SW480 (cell line): ENCODE results near the gene FPGS.
"Not testable (repeated sequence)": the region's sequence is repeated elsewhere in the genome, so short reads cannot be mapped to it uniquely, and the experiment has no call there.

ENCODE experiments used
- DNase-seq: peaks from one replicate; pipeline ENCODE4 v3.0.0-alpha.2; 2016; ENCODE audit warnings: low spot score

FPGS gene

DNA sequence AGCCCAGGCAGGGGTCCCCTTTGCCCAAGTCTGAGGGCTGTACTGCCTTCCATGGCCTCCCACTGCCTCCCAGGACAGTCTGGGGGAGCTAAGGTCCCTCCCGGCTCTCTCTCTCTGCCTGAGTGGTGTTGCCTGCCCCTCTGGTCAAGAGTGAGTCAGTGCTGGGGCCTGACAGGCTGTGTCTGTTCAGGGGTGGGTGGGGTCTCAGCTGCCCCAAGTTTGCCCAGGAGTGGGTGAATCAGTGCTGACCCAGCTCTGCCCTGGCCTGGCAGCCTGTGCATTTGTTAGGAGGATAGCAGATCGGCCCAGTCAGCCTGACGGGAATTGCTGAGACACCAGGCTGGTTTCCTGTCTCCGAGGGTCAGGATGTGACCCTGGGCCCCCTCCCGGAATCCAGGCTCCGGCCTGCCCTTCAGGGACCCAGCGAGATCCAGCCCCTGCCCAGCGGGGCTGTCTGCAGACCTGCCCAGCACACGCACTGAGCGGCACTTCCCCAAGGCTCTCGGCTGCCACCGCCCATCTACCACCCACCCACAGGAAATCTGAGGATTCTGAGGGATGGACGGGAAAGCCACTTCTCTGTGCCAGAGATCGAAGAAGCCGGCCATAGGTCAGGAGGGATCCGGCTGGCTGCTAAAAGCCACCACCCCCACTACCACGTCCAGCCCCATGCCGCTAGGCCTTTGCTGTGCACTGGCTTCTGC is 35.8 kb downstream of the FPGS start:
- DNase-seq, result peak; percentile 25

GRCh38 chr9:127841087-127841835 is 38.6 kb downstream of the FPGS start:
- DNase-seq, result no peak

GRCh38 chr9:127844821-127845359 is 42.2 kb downstream of the FPGS start:
- DNase-seq, result no peak

- DNase-seq, result not testable (repeated sequence)
Measured at GRCh38 chr9:127845619-127846018, 42.9 kb downstream of the FPGS start.

DNA sequence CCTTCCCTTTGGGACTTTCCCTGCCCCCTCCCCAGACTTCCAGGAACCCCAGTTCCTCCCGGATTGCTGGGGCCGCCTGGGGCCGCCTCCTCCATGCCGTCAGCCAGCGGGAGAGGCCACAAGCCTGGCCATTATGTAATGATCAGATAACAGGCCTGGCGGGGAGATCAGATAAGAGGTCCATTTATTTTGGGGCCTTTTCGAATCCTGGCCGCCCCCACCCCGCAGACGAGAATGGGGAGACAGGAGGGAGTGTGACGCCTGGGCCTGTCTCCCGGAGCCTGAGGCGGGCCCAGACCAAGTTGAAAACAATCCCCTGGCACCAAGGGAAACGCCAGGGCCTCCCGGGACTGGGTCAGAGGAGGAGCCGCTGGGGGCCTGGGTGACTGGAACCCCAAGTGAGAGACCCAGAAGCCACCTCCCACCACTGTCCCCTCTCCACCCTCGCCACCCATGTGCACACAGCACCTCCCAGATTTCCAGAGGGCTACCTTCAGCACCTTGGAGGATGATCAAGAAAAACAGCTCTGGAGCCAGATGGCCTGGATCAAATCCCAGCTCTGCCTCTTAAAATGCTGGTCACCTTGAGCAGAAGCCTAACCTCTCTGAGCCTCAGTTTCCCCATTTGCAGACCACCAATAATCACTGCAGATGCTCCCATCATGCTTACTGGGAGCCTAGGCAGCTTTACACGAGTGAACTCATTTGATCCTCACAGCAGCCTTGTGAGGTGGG is 43.9 kb downstream of the FPGS start:
- DNase-seq, result no peak

DNA sequence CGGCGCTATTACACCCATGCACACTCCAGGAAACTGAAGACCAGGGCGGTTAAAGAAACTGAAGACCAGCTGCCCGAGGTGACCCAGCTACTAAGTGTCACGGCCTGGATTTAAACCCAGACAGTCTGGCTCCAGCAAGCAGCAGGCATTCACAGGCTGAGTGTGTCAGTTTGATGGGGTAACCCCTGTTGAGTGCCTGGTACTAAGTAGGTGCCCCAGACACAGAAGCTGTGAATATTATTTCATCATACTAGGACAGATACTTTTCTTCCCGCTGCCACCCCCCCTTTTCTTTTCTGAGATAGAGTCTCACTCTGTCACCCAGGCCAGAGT is 44.5 kb downstream of the FPGS start:
- DNase-seq, result no peak

GRCh38 chr9:127847833-127848755 is 45.4 kb downstream of the FPGS start:
- DNase-seq, result no peak

GRCh38 chr9:127848756-127849504 is 46.2 kb downstream of the FPGS start:
- DNase-seq, result no peak

DNA sequence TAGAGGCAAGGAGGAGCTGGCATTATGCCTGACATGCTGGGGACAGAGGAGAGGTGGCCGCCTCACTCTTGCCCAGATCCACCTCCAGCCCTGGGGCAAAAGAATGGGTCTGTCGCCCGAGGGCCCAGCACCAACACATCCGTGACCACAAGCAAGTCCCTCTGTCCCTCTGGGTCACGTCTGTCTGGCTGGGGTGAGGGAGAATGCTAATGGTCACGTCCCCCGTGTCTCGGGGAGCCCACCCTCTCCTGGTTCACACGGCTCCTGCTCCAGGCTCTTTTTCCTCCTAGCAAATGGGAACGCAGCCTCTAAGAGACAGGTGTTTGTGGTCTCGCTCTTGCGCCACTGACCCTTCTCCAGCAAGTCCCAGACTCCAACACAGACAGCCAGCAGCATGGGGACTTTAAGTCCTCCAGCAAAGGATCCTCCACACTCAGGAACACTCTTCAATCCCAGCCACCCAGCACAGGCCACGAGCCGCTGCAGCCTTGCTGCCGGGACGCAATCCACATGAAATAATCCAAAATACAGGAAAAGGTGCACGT is 47.7 kb downstream of the FPGS start:
- DNase-seq, result no peak

GRCh38 chr9:127852829-127853228 is 50.1 kb downstream of the FPGS start:
- DNase-seq, result no peak

- DNase-seq, result no peak
Measured at GRCh38 chr9:127853312-127854183, 50.9 kb downstream of the FPGS start.

DNA sequence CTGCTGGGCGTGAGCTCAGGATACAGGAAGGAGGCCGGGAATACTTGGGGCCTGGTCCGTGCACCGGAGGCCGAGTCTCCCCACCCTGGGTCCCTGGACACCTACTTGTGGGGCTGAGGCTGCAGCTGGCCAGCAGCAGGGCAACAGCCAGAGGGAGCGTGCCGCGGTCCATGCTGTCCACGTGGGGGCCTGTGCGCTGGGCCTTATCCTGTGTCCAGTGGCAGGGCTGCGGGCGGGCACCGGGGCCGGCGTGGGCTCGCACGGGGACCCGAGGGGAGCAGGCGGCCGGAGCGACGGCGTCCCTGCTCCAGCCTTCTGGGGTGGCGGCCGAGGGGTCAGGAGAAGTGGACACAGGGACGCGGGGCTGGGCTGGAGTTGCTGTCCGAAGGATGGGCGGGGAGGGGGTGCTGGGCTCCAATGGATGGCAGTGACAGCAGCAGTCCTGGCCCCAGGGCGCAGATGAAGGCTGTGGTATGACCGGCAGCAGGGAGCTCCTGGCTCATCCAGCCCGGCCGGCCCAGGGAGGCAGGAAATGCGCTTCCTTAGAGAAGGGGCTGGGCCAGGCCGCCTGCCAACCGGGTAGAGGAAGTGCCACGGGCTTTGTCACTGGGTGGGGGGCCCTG is 51.6 kb downstream of the FPGS start, which contains the start of gene ENG:
Gene ENG (minus strand): TSS at position 475 of the 623 bp plus-strand sequence. CDS start 303 bp downstream, at position 172.
- no peak for DNase-seq

- DNase-seq, result no peak
Measured at GRCh38 chr9:127854960-127855359, 52.3 kb downstream of the FPGS start.

DNA sequence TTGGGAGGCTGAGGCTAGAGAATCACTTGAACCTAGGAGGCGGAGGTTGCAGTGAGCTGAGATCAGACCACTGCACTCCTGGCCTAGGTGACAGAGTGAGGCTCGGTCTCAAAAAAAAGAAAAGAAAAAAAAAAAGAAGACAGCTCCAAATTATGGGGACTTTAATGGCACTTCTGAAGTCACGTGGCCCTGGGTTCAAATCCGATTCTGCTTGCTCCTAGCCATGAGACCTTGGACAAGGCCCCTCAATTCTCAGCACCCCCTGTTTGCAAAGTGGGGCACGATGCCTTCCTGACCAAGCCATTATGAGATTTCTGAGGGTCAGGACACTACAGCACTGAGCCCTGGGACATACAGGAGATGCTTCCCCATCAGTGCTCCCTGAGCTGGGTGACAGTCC is 52.8 kb downstream of the FPGS start:
- no peak for DNase-seq

GRCh38 chr9:127856094-127856728 is 53.5 kb downstream of the FPGS start:
- DNase-seq, result no peak

DNA sequence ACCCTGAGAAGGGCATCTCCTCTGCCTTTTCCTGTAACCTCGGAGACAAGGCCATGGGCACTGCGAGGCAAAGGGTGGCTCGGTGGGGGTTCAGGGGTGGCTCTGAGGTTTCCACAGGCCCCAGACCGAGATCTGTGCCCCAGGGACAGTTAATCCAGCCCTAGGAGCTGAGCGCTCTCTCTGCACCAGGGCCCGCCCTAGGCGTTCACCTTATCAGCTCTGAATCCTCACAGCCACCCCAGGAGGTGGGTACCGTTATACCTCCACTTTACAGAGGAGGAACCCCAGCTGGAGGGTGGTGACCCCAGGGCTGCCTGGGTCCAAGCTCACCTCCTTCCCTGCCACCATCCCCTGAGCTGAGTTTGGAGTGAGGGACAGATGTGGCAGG is 54.0 kb downstream of the FPGS start:
- no peak for DNase-seq

- DNase-seq, result no peak
Measured at GRCh38 chr9:127857278-127857677, 54.6 kb downstream of the FPGS start.

- no peak for DNase-seq
Measured at GRCh38 chr9:127858041-127858512, 55.4 kb downstream of the FPGS start.
